Thymus (tissue), 11 donors: ENCODE data around the gene C11orf71. TPM values are rescaled to one million over a fixed set of nuclear protein-coding genes. Genes with fewer than 3 reads are reported as not detected.

Experiments used
- DNase-seq, 9 donors: peaks; one replicate each; pipeline ENCODE4 v3.0.0-alpha.2; 2013; ENCODE audit warnings: low spot score in 9 of 9, low read depth in 6 of 9, missing footprints in 1 of 9
- H3K27ac ChIP-seq, 2 donors: one replicate each; pipeline ENCODE4 v1.5.1; 2013; ENCODE audit warnings: control low read depth in 1 of 2, low read depth in 1 of 2, low read length in 1 of 2, mild to moderate bottlenecking in 1 of 2, moderate library complexity in 1 of 2
- H3K27me3 ChIP-seq, 2 donors: one replicate each; pipeline ENCODE4 v1.5.1; 2013; ENCODE audit warnings: low read length in 1 of 2; ENCODE audit not compliant: control insufficient read depth in 2 of 2, insufficient read depth in 1 of 2
- H3K36me3 ChIP-seq, 2 donors: one replicate each; pipeline ENCODE4 v1.5.1; 2013; ENCODE audit warnings: low read length in 1 of 2, mild to moderate bottlenecking in 1 of 2, moderate library complexity in 1 of 2; ENCODE audit not compliant: control insufficient read depth in 2 of 2, insufficient read depth in 2 of 2
- H3K4me1 ChIP-seq, 2 donors: one replicate each; pipeline ENCODE4 v1.5.1; 2013; ENCODE audit warnings: low read length in 2 of 2; ENCODE audit not compliant: control insufficient read depth in 2 of 2, insufficient read depth in 2 of 2
- H3K4me3 ChIP-seq, 2 donors: one replicate each; pipeline ENCODE4 v1.5.1; 2013; ENCODE audit warnings: low read length in 2 of 2, control low read depth in 1 of 2, mild to moderate bottlenecking in 1 of 2
- H3K9me3 ChIP-seq, 2 donors: one replicate each; pipeline ENCODE4 v1.5.1; 2013; ENCODE audit warnings: low read length in 1 of 2, mild to moderate bottlenecking in 1 of 2; ENCODE audit not compliant: control insufficient read depth in 2 of 2, insufficient read depth in 1 of 2
- WGBS: extraction: QIAGEN DNeasy Blood & Tissue Kit; methylation state at CpG from one replicate; pipeline ENCODE4 v1.1.7; 2013; 5-methylcytosine and 5-hydroxymethylcytosine counted together
- polyA plus RNA-seq: library from polyadenylated mRNA; stranded (reverse); fragments of 200-250 nt; gene quantifications from one replicate; pipeline ENCODE4 v1.2.3, GENCODE V29; 2013
- total RNA-seq: library from RNA; stranded (reverse); fragments of 120-200 nt; gene quantifications from one replicate; pipeline ENCODE4 v1.2.4, GENCODE V29; 2013
- donor health status: healthy.

C11orf71 gene
- total and polyA plus RNA-seq, 2 donors = 11.5 to 22.9 TPM

DNA sequence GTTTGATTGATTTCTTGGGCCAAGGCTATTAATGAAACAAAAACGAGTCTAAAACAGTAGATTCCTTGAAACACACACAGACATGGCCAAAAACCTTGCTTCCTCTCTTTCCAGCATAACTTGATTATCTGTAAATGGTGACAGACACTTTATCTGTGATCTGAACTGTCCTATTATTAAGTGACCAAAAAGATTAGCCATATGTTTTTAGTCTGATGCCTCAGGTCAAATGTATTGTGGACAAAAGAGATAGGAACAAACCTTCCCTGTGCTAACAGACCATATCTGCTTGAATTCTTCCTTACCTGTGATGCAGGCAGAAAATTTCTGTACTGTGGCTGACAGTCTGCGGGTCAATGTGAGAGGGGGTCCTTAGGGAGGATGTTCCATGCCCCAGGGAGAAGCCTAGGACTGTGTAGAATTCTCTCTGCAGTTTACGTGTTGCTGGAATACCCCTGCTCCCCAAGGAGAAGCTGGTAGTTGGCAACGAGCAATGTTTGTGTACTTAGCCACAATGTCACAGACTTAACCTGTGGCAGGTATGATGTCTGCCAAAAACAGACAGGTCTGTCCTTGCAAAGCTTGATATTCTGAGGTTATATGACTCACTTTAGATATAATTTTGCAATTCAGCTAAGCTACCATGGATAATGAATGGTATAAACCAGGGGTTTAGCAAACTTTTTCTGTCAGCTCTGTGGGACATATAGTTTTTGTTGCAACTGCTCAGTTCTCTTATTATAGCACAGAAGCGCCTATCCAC lies 31.2 kb downstream of the C11orf71 start:
- Histone ChIP-seq H3K9me3 (no peaks in the 10 kb centered on the region), H3K27me3 (peaks cover 0 to 5% of the 10 kb centered on the region in 2 donors), H3K4me3 (no peak overlapping the region), H3K4me1 (no peaks in the 10 kb centered on the region), H3K36me3 (no peaks in the 10 kb centered on the region), H3K27ac (no peak overlapping the region)
- DNase-seq = no peak
- WGBS = 86% methylated on average over 5 of the region's 5 CpGs

DNA sequence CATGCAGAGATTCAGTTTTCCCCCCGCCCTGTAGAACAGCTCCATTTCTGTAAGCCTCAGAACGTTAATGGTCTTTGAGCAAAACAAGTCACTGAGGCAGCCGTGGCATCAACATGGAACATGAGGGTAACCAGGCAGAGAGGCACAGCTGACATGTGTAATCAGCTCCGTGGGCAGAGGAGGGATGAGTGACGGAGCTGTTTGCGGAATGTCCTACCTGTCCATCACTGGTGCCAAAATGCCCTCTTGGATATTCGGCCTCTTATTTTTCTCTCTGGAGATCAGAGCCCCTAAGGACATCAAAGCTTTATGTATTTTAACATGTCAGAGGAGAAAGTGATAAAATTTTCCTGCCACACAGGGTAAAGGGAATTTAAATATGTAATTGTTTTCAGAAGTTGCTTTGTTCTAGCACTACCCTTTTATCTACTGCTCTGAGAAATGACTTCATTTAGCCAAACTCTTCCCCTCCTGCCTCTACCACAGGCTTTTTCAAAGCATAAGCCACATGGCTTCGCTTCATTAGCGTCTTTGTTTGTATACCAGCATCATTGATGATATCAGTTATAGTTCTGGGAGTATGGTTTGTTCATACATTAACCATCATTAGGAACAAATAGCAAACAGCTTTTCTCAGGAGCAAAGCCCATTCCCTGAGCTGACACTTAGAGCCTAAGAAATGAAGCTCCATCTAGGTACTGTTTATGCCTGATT lies 32.9 kb downstream of the C11orf71 start:
- no peaks in the 10 kb centered on the region for H3K9me3 ChIP-seq
- no peak for DNase-seq
- no peak overlapping the region for H3K27ac ChIP-seq
- peaks cover 0 to 5% of the 10 kb centered on the region in 2 donors for H3K27me3 ChIP-seq
- H3K4me3 ChIP-seq = no peak overlapping the region
- WGBS = 91% methylated on average over 9 of the region's 9 CpGs
- no peaks in the 10 kb centered on the region for H3K36me3 ChIP-seq
- H3K4me1 ChIP-seq = no peaks in the 10 kb centered on the region

DNA sequence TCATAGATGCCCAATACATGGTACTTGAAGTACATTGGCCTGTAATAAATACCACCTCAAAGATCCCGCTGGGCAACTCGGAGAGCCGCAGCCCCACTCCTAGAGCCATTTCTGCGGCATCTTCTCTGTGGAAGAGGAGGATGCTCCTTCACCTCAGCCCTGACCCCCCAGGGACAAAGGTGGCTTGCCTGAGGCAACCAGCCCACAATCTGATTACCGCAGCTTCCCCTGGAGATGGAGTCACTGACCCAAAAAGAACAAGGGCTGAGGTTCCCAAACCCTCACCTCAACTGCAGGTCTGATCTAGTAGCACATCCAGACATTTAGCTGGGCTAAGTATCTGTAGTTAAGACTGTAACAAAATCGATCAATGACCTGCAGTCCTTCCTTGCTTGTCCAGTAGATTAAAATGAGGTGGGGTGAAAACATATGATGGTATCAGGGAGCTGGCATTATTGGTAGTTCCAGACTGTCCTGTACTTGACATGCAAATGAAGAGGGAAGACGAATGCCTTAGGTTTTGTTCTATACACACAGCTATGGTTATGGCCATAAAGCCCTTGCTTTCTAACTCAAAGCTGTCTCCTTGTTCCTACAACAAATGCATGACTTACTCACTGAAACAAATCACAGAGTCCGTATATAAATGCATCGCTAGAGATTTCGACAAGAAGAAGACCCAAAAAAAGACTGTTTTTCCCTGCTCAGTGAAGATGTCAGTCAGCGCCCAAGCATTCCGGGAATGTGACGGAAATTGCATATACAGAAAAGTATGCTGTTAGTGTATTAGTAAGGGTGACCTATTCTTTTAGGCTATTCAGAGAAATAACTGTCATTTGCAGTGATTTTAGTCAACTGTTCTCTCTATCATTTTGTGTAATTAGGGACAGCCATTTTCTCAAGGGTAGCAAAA lies 33.7 kb downstream of the C11orf71 start:
- no peaks in the 10 kb centered on the region for H3K4me1 ChIP-seq
- no peak overlapping the region for H3K27ac ChIP-seq
- no peaks in the 10 kb centered on the region for H3K9me3 ChIP-seq
- H3K4me3 ChIP-seq = no peak overlapping the region
- peaks cover 0 to 5% of the 10 kb centered on the region in 2 donors for H3K27me3 ChIP-seq
- 87% methylated on average over 13 of the region's 13 CpGs for WGBS
- no peaks in the 10 kb centered on the region for H3K36me3 ChIP-seq
- DNase-seq = no peak

DNA sequence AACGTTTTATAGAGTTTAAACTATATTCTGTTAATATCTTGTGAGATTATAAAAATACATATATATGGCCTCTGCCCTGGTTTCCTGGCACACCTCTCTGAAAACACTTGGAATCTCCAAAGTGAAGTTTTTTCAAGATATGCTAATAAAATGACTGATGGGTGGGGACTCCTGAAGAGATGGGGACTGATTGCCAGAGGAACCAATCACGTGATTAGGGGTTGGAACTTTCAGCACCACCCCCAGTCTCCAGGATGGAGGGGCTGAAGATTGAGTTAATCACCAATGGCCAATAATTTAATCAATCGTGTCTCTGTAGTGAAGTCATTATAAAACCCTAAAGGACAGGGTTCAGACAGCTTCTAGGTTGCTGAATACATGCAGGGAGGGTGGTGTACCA lies 37.4 kb downstream of the C11orf71 start:
- Histone ChIP-seq H3K27me3 (peaks cover 0 to 5% of the 10 kb centered on the region in 2 donors), H3K4me1 (no peaks in the 10 kb centered on the region), H3K4me3 (no peak overlapping the region), H3K27ac (no peak overlapping the region), H3K36me3 (no peaks in the 10 kb centered on the region), H3K9me3 (no peaks in the 10 kb centered on the region)
- DNase-seq = no peak
- 86% methylated on average over 3 of the region's 3 CpGs for WGBS

DNA sequence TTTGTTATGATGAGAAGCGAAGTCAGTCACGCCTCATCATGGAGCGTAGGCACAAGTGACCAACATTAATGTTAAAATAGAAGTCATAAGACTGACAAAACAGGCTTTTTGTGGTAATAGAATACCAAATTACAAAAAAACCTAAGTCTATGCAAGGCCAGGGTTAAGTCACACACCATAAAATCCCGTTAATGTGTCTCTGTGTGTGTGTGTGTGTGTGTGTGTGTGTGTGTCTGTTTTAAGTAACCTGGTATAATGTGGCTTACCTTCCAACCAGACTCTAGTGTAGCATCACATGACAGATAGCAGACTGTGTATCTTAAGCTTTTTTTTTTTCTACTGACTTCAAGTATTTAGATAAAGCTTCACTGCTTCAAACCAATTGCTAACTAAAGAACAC lies 38.0 kb downstream of the C11orf71 start:
- DNase-seq = no peak
- Histone ChIP-seq H3K27me3 (peaks cover 0 to 5% of the 10 kb centered on the region in 2 donors), H3K27ac (no peak overlapping the region), H3K4me3 (no peak overlapping the region), H3K36me3 (no peaks in the 10 kb centered on the region), H3K4me1 (no peaks in the 10 kb centered on the region), H3K9me3 (no peaks in the 10 kb centered on the region)
- 90% methylated on average over 4 of the region's 4 CpGs for WGBS

DNA sequence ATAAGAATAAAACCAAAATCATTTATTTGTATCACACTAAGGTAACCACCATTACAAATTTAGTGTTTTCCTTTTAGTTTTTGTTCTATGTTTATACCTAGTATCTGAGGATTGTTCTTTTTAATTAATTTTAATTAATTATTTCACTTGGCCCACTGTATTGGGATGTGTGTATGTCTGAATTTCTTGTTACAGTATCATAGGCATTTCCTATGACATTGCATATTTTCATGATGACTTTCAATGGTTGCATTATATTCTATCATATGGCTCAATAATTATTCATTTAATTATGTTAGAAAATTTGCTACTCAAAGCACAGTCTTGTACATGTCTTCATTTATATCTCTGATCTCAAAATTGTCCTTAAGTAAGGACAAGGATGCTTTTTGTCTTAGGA lies 41.0 kb downstream of the C11orf71 start:
- H3K27ac ChIP-seq = no peak overlapping the region
- no peaks in the 10 kb centered on the region for H3K36me3 ChIP-seq
- H3K4me1 ChIP-seq = no peaks in the 10 kb centered on the region
- no peaks in the 10 kb centered on the region for H3K27me3 ChIP-seq
- H3K4me3 ChIP-seq = no peak overlapping the region
- no peaks in the 10 kb centered on the region for H3K9me3 ChIP-seq
- no peak for DNase-seq

DNA sequence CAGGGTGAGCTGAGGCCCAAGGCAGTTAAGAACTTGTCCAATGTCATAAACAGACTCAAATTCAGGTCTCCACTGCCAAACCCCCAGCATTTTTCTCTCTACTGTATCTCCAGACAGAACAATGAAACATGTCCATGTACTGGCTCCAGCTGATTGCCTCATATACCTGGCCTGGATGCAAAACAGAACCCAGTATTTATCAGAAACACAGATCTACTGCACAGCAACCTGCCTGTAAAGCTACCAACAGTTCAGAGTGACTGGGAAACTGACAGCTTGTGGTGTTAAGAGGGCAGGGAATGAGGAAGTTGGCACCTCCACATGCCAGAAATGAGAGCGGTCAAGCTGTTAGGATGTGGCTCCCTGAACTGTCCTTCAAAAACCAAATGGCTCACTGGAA lies 41.6 kb downstream of the C11orf71 start:
- Histone ChIP-seq H3K27me3 (no peaks in the 10 kb centered on the region), H3K36me3 (no peaks in the 10 kb centered on the region), H3K4me1 (no peaks in the 10 kb centered on the region), H3K9me3 (no peaks in the 10 kb centered on the region), H3K27ac (no peak overlapping the region), H3K4me3 (no peak overlapping the region)
- 13% methylated on average over 1 of the region's 1 CpG for WGBS
- no peak for DNase-seq

DNA sequence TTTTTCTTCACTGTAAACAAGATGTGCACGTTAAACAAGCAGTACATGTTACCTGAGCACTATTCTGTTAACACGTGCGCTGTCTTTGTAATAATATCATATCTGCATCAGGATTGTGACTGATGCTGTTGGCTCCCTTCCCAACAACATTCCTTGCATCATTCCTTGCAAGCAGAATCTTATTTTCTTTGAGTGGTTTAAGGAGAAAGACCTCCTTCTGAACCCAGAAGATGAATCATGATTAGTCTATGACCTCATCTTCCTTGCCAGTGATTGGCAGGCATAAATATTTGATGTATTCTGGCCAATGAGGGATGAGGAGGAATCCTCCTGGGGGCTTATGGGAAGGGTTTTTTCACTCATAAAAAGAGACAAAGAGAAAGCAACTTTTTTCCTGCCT lies 46.2 kb downstream of the C11orf71 start:
- Histone ChIP-seq H3K27ac (no peak overlapping the region), H3K9me3 (no peaks in the 10 kb centered on the region), H3K4me1 (no peaks in the 10 kb centered on the region), H3K4me3 (no peak overlapping the region), H3K27me3 (no peaks in the 10 kb centered on the region), H3K36me3 (no peaks in the 10 kb centered on the region)
- WGBS = 96% methylated on average over 3 of the region's 3 CpGs
- DNase-seq = no peak

DNA sequence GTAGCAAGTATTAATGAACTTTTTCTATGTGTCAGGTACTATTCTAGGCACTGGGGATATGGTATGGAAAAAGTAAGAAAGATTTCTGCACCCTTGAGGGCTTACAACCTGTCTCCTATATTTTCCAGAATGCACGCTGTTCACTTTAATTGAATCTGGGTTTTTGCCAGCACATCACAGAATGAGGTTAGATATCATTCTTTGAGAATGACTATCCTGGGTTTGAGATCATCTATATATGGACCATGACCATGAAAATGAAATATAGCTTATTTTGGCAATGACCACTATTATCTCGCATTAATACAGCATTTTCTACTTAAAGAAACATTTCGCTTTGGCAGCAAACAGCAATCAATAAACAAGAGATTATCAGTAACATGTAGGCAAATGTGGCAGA lies 46.9 kb downstream of the C11orf71 start:
- no peak for DNase-seq
- Histone ChIP-seq H3K9me3 (no peaks in the 10 kb centered on the region), H3K27me3 (no peaks in the 10 kb centered on the region), H3K4me3 (no peak overlapping the region), H3K4me1 (no peaks in the 10 kb centered on the region), H3K27ac (no peak overlapping the region), H3K36me3 (no peaks in the 10 kb centered on the region)
- 94% methylated on average over 3 of the region's 3 CpGs for WGBS
